Effector memory CD4-positive, alpha-beta T cell (primary cell): ENCODE measurements around the gene SGCG.
"Not testable (repeated sequence)": the region's sequence is repeated elsewhere in the genome, so short reads cannot be mapped to it uniquely, and the experiment has no call there.

ENCODE experiments used
- DNase-seq, 3 donors: peaks; one replicate each; pipeline ENCODE4 v3.0.0-alpha.2; 2020
- H3K27ac ChIP-seq: 2 replicates; pipeline ENCODE4 v1.7.0; 2013; ENCODE audit warnings: mild to moderate bottlenecking, low read length, moderate library complexity; ENCODE audit not compliant: insufficient read depth, poor library complexity, severe bottlenecking
- H3K27me3 ChIP-seq: replicated peaks from 2 replicates; pipeline ENCODE4 v1.7.0; 2013; ENCODE audit warnings: mild to moderate bottlenecking, low read length; ENCODE audit not compliant: insufficient read depth, control insufficient read depth, poor library complexity, severe bottlenecking
- H3K36me3 ChIP-seq: 2 replicates; pipeline ENCODE4 v1.7.0; 2013; ENCODE audit warnings: mild to moderate bottlenecking, low read length, moderate library complexity; ENCODE audit not compliant: control insufficient read depth, insufficient read depth
- H3K4me1 ChIP-seq: 2 replicates; pipeline ENCODE4 v1.7.0; 2013; ENCODE audit warnings: low read length, mild to moderate bottlenecking; ENCODE audit not compliant: control insufficient read depth, insufficient read depth, poor library complexity, severe bottlenecking
- H3K4me3 ChIP-seq: 2 replicates; pipeline ENCODE4 v1.7.0; 2013; ENCODE audit warnings: low read length, low read depth, mild to moderate bottlenecking; ENCODE audit not compliant: insufficient read depth, poor library complexity, severe bottlenecking
- H3K9me3 ChIP-seq: 2 replicates; pipeline ENCODE4 v1.7.0; 2013; ENCODE audit warnings: mild to moderate bottlenecking, low read length, moderate library complexity; ENCODE audit not compliant: control insufficient read depth

SGCG gene

DNA sequence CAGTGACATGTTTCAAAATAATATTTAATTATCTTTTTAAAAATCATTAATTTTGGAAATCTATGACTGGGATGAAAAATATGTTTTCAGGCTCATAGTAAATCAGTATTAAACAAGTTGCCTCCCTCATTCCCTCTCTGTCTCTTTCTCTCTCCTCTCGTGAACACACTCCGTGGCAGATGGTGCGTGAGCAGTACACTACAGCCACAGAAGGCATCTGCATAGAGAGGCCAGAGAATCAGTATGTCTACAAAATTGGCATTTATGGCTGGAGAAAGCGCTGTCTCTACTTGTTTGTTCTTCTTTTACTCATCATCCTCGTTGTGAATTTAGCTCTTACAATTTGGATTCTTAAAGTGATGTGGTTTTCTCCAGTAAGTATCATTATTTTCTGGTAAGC, 22.7 kb downstream of the SGCG start:
- no peak for DNase-seq
- no peaks in the 10 kb centered on the region for H3K9me3 ChIP-seq
- H3K4me3 ChIP-seq, result no peak overlapping the region
- no peaks in the 10 kb centered on the region for H3K4me1 ChIP-seq
- no peak overlapping the region for H3K27ac ChIP-seq
- no peaks in the 10 kb centered on the region for H3K36me3 ChIP-seq
- H3K27me3 ChIP-seq, result no peaks in the 10 kb centered on the region

GRCh38 chr13:23205807-23206206, 25.0 kb downstream of the SGCG start:
- Histone ChIP-seq H3K27ac (no peak overlapping the region), H3K4me3 (no peak overlapping the region), H3K36me3 (no peaks in the 10 kb centered on the region), H3K27me3 (no peaks in the 10 kb centered on the region), H3K9me3 (no peaks in the 10 kb centered on the region), H3K4me1 (no peaks in the 10 kb centered on the region)
- DNase-seq, result no peak

DNA sequence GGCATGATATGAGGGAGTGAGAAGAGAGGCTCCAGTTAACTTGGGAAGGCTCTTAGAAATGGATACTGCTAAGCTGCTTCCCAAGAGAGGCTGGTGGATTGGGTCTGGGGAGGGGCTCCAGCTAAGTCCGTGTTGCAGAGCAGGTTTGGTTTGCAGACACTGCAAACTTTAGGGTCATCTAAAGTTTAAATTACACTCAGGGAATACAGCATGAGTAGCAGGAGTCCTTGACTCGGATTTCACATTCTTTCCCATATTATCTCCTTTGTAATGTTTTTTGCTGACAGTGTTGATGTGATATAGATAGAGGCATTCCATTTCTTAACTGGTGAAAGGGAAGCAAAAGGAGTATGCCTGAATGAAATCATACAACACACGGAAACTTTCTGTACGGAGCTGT, 31.9 kb downstream of the SGCG start:
- H3K27ac ChIP-seq, result no peak overlapping the region
- no peaks in the 10 kb centered on the region for H3K4me1 ChIP-seq
- DNase-seq, result no peak
- H3K36me3 ChIP-seq, result no peaks in the 10 kb centered on the region
- H3K27me3 ChIP-seq, result no peaks in the 10 kb centered on the region
- no peaks in the 10 kb centered on the region for H3K9me3 ChIP-seq
- no peak overlapping the region for H3K4me3 ChIP-seq

DNA sequence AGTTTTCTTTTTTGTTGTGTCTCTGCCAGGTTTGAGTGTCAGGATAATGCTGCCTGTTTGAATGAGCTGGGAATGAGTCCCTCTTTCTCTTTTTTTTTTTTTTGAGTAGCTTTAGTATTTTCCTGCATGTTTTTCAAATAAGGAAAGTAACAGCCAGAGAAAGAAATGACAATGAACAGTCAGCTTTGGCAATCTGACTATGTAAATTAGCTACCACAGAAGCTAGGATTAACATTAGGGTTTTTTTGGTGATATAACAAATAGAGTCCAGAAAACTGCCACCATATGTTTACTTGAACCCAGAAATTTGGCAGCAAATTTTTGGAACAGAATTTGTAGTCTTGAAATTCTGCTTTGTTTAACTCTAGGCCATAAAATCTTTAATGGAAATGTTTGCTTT, 50.5 kb downstream of the SGCG start:
- Histone ChIP-seq H3K36me3 (no peaks in the 10 kb centered on the region), H3K27me3 (no peaks in the 10 kb centered on the region), H3K9me3 (no peaks in the 10 kb centered on the region), H3K4me3 (no peak overlapping the region), H3K4me1 (no peaks in the 10 kb centered on the region), H3K27ac (no peak overlapping the region)
- no peak for DNase-seq

- Histone ChIP-seq H3K9me3 (no peaks in the 10 kb centered on the region), H3K4me3 (no peak overlapping the region), H3K27me3 (no peaks in the 10 kb centered on the region), H3K27ac (no peak overlapping the region), H3K4me1 (no peaks in the 10 kb centered on the region), H3K36me3 (no peaks in the 10 kb centered on the region)
- no peak for DNase-seq
These were observed 55.2 kb downstream of the SGCG start for GRCh38 chr13:23235994-23236393.

- DNase-seq, result no peak
- no peak overlapping the region for H3K27ac ChIP-seq
These were observed 62.3 kb downstream of the SGCG start for GRCh38 chr13:23243066-23243465.

DNA sequence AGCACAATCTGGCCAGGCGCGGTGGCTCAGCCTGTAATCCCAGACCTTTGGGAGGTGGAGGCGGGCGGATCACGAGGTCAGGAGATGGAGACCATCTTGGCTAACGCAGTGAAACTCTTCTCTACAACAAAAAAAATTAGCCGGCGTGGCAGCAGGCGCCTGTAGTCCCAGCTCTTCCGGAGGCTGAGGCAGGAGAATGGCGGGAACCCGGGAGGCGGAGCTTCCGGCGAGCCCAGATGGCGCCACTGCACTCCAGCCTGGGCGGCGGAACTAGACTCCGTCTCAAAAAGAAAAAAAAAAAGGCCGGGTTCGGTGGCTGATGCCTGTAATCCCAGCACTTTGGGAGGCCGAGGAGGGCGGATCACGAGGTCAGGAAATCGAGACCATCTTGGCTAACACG, 67.6 kb downstream of the SGCG start:
- H3K9me3 ChIP-seq, H3K27me3 ChIP-seq: not testable (repeated sequence)

More at GRCh38 chr13:23243066-23243465, 62.3 kb downstream of the SGCG start:
- Histone ChIP-seq H3K9me3 (no peaks in the 10 kb centered on the region), H3K4me3 (no peak overlapping the region), H3K4me1 (no peaks in the 10 kb centered on the region), H3K36me3 (no peaks in the 10 kb centered on the region), H3K27me3 (no peaks in the 10 kb centered on the region)

DNA sequence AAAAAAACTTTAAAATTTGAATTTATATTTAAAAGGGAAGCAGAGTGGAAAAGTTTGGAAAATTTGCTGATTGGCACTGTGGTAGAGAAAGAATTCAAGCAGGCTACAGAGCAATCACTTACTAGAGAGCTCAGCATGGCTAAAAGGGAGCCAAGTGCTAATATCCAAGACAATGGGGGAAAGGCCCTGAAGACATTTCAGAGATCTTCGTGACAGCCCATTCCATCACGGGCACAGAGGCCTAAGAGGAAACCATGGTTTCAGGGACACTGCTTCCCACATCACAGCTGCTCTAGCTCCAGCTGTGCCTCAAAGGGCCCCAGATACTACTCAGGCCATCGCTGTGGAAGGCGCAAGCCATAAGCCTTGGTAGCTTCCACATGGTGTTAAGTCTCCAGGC, 73.7 kb downstream of the SGCG start:
- no peak for DNase-seq
- Histone ChIP-seq H3K27me3 (no peaks in the 10 kb centered on the region), H3K4me1 (no peaks in the 10 kb centered on the region), H3K27ac (no peak overlapping the region), H3K9me3 (no peaks in the 10 kb centered on the region), H3K36me3 (no peaks in the 10 kb centered on the region), H3K4me3 (no peak overlapping the region)

More for the DNA sequence above, 67.6 kb downstream of the SGCG start:
- not testable (repeated sequence) for DNase-seq, H3K36me3 ChIP-seq, H3K27ac ChIP-seq, H3K4me1 ChIP-seq, H3K4me3 ChIP-seq

DNA sequence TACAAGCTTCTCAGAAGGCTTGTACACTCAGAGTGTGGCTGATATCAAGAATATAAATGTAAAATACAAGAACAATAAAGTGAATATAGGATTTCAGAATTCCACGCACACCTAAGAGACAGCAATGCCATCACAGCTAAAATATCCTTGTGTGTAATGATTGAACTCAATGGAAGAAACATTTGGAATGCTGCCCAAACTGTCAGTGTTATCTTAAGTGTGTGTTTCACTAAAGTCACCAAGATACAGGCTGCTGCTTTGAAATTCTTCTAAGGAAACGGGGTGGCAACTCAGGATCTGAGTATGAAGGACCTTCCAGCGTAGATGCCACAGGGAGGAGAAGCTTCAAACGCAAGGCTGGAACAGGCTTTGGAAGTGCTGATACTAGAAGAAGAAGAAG, 86.8 kb downstream of the SGCG start:
- Histone ChIP-seq H3K4me3 (no peak overlapping the region), H3K27ac (no peak overlapping the region)

GRCh38 chr13:23268441-23268840, 87.7 kb downstream of the SGCG start:
- DNase-seq, result no peak
- H3K9me3 ChIP-seq, result no peaks in the 10 kb centered on the region
- no peak overlapping the region for H3K27ac ChIP-seq
- H3K4me1 ChIP-seq, result no peaks in the 10 kb centered on the region
- no peaks in the 10 kb centered on the region for H3K27me3 ChIP-seq
- H3K4me3 ChIP-seq, result no peak overlapping the region
- no peaks in the 10 kb centered on the region for H3K36me3 ChIP-seq

More for the DNA sequence above, 86.8 kb downstream of the SGCG start:
- DNase-seq, result no peak
- H3K27me3 ChIP-seq, result no peaks in the 10 kb centered on the region
- H3K9me3 ChIP-seq, result no peaks in the 10 kb centered on the region
- H3K36me3 ChIP-seq, result no peaks in the 10 kb centered on the region
- no peaks in the 10 kb centered on the region for H3K4me1 ChIP-seq

GRCh38 chr13:23271331-23271730, 90.6 kb downstream of the SGCG start:
- no peak overlapping the region for H3K27ac ChIP-seq
- no peak for DNase-seq
- no peak overlapping the region for H3K4me3 ChIP-seq
- H3K27me3 ChIP-seq, result no peaks in the 10 kb centered on the region
- no peaks in the 10 kb centered on the region for H3K4me1 ChIP-seq
- no peaks in the 10 kb centered on the region for H3K36me3 ChIP-seq
- no peaks in the 10 kb centered on the region for H3K9me3 ChIP-seq
